Dermis microvascular lymphatic vessel endothelial cell (primary cell): ENCODE data around the gene ITPR2. TPM values are rescaled to one million over a fixed set of nuclear protein-coding genes. Genes with fewer than 3 reads are reported as not detected.
"Not testable (repeated sequence)": the region's sequence is repeated elsewhere in the genome, so short reads cannot be mapped to it uniquely, and the experiment has no call there.

Experiments
- DNase-seq, 2 donors: peaks; one replicate each; pipeline versions ENCODE4 v3.0.0 to v3.0.0-alpha.2; 2010; ENCODE audit warnings: low read depth in 2 of 2
- total RNA-seq: library from RNA; depleted of rRNA; stranded (reverse); fragments of >200 nt; gene quantifications from 2 replicates; pipeline ENCODE4 v1.2.1, GENCODE V29; 2014

Gene ITPR2
- total RNA-seq, 1 donor from 2014 or later, result 28.0 TPM

DNA sequence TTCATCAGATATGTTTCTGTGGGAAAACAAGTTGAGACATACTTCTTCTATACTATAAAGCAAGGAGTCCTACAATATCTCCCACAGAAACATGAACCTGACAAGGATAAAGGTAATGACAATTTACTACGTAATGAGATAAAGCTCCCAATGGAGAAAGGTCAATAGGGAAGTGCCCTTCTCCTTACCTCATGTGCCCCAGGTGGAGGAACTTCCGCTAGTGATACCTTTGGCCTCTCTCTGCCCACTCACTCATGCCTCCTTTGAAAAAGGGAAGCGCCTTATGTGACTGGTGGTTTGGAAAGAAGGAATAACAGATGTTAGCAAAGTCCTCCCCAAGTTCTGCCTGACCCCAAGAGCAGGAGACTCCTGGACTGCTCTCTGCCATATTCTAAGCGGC, 305.3 kb downstream of the ITPR2 start:
- no peak for DNase-seq

GRCh38 chr12:26524862-26525465, 308.0 kb downstream of the ITPR2 start:
- DNase-seq, result peak; percentile 4 to 26

- peak; percentile 38 to 92 for DNase-seq
These were observed 309.3 kb downstream of the ITPR2 start for GRCh38 chr12:26523708-26524150.

GRCh38 chr12:26520869-26521268, 312.1 kb downstream of the ITPR2 start:
- no peak for DNase-seq

DNA sequence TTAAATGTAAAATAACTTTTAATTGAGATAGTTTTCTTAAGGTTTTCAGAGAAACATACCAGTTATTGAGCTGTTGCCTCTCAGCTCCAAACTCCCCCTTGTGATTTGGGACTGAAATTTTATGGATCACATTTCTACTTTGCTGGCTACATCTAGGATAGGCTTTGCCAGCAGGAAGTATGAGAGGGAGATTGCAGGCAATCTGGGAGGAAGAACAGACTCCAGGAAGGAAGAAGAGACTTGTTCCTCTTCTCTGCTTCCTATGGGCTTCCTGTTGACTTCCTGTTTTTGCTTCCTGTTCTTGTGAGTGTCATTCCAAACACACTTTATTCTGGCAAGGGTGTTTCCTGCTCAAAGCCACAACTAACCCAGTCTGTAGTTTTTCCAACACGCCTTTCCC, 312.9 kb downstream of the ITPR2 start:
- no peak for DNase-seq

DNA sequence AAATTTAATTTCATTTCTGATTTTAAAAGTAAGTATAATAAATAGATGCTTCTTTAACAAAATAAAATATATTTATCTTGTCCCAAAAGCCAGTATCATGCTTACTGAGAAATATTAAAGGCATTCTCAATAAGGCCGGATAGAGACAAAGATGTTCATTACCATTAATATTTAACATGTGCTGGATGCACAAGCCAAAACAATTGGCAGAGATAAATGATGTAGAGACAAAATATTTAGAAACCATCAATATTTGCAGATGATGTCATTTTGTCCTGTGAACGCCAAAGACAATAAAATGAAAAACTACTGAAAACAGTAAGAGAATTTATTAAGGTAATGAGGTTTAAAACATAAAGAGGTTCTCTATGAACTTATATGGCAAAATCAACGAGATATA, 313.5 kb downstream of the ITPR2 start:
- DNase-seq, result no peak

GRCh38 chr12:26517320-26517719, 315.7 kb downstream of the ITPR2 start:
- DNase-seq, result not testable (repeated sequence)

- DNase-seq, result no peak
These were observed 318.6 kb downstream of the ITPR2 start for GRCh38 chr12:26514364-26514763.

- DNase-seq, result no peak
These were observed 319.5 kb downstream of the ITPR2 start for GRCh38 chr12:26513363-26514043.

DNA sequence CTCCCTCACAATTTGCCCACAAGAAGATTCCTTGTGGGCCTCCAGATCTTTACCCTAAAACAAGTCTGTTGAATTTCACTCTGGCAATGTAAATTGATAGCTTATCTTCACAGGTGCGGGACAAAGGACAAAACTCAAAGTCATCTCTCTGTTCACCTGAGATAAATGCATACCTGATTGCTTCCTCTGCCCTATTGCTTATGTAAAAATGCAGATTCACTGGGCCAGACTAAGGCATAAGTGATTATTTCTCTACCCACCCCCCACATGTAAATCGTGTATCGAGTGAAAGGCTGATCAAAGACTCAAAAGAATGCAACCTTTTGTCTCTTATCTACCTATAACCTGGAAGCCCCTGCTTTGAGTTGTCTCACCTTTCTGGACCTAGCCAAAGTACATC, 320.8 kb downstream of the ITPR2 start:
- DNase-seq, result no peak

GRCh38 chr12:26510354-26510674, 322.7 kb downstream of the ITPR2 start:
- DNase-seq, result no peak

DNA sequence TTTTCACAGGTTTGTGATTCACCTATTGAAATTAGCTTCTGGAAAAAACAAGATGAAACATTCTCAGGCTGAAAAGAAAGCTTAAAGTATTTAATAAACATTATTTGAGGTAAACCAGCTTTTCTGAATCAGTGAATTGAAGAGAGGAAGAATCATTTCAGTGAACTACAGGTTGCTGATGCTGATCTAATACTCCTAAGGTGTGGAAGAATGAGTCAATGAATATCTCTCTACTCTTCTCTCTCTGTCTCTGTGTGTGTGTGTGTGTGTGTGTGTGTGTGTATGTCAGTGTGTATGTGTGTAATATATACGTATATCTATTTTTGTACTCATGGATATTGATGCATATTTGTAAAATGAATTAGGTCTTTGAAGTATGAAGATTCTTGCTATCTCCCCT, 325.4 kb downstream of the ITPR2 start:
- no peak for DNase-seq

GRCh38 chr12:26499979-26500640, 332.9 kb downstream of the ITPR2 start:
- DNase-seq, result no peak

- DNase-seq, result no peak
These were observed 336.8 kb downstream of the ITPR2 start for GRCh38 chr12:26496170-26496569.

DNA sequence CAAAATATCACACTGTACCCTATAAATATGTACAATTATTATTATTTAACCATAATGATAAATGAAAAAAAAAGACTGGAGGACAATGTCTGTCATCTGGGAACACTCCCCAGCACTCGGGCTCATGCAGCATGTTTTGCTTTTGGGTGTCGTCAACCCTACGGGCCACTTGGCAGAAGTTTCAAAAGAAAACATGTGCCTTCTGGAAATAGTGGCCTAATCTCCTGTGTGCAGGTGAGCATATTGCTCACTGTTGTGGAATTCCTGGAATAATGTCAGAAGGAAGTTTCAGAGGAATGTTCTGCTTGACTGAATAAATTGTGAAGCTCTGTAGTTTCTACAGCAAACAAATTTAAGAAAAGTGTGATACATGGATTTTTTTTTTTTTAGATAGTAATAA, 339.3 kb downstream of the ITPR2 start:
- DNase-seq, result peak; percentile 31 to 44

- DNase-seq, result no peak
These were observed 340.6 kb downstream of the ITPR2 start for GRCh38 chr12:26492406-26492805.

DNA sequence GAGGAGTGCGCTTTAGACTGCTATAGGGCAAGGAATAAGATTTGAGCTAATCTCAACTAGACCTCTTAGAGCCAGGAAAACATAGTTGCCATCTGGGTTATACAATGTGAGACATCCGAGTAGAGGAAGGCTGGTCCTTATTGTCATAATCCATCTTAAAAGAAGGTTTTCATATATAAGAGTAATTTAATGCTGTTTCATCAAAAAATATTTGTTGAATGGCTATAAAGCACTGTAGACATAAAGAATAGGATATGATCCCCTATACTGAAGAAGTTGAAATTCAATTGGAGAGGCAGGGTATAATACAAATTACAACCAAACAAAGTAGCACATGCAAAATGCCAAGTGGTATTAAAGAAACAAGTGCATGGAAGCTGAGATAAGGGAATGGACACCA, 343.1 kb downstream of the ITPR2 start:
- DNase-seq, result no peak

DNA sequence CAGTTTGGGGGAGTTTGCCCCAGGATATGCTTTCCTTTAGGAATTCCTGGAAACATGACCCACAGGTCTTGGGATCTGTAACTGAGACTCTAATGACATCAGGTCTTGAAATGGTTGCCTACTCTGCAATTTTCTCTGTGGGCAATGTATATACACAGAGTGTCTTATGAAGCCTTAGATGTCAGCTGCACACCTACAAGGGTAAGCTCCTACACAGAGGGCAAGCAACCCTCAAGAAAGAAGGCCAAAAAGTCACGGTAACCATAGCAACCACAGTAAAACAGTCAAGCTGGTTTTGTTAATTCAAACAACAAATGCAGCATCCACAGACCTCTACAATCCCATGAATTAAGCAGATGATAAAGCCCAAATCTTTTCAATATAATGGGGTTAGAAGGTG, 344.6 kb downstream of the ITPR2 start:
- DNase-seq, result no peak

DNA sequence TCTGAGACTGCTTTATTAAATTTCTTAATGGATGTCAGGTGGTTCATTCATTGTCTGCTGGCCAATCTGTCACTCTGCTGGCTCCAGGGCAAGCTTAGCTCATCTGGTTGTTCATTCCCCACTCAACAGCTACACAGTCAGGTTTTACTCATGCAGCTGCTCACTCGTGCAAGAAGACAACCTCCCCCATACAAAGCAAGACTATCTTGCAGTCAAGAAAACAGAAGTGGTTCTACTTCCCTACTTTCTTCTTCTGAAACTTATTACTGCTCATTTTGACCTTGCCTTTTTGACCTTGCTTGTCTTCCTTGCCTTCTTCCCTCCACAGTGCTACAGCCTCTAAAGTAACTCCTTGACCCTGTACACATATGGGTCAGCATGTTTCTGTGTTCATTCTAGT, 359.7 kb downstream of the ITPR2 start:
- DNase-seq, result no peak

- no peak for DNase-seq
These were observed 361.4 kb downstream of the ITPR2 start for GRCh38 chr12:26471560-26471959.

- DNase-seq, result no peak
These were observed 363.4 kb downstream of the ITPR2 start for GRCh38 chr12:26469421-26470180.

GRCh38 chr12:26467351-26467750, 365.6 kb downstream of the ITPR2 start:
- DNase-seq, result no peak
